Superior temporal gyrus (tissue), 1 donor: ENCODE measurements around the gene DYRK1A.

ENCODE experiments used
- DNase-seq: peaks from one replicate; pipeline ENCODE4 v3.0.0-alpha.2; 2016; ENCODE audit errors: extremely low spot score

DYRK1A gene

DNA sequence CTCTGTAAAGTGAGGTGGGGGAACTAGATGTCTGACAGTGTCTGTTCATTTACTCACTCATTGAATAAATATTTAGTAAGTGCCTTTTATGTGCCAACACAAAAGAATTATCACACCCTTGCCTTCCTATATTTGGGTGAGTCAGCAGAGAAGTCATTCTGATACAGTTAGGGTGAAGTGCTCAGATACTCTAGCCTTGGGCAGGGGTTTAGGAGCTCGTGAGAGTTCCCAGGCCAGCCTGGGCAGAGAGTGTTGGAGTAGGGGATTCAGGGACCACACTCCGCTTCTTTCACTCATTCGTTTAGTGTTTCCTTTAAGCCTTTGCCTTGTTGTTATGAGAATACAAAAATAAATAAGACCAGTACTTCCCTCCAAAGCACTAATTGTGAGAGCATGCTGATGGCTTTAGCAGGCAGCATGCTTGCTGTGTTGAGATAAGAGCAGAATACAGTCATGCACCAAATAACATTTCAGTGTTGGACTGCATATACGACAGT is 83.9 kb downstream of the DYRK1A start:
- DNase-seq = no peak

DNA sequence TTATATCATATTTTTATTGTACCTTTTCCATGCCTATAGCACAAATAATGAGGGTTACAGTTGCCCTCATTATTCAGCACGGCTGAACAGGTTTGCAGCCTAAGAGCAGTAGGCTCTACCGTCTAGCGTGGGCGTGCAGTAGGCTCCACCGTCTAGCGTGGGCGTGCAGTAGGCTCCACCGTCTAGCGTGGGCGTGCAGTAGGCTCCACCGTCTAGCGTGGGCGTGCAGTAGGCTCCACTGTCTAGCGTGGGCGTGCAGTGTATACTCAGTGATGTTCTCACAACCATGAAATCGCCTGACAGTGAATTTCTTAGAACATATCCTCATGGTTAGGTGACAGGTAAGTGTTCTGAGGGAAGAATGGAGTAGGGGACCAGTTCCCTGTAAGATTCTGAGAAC is 84.9 kb downstream of the DYRK1A start:
- DNase-seq = no peak

DNA sequence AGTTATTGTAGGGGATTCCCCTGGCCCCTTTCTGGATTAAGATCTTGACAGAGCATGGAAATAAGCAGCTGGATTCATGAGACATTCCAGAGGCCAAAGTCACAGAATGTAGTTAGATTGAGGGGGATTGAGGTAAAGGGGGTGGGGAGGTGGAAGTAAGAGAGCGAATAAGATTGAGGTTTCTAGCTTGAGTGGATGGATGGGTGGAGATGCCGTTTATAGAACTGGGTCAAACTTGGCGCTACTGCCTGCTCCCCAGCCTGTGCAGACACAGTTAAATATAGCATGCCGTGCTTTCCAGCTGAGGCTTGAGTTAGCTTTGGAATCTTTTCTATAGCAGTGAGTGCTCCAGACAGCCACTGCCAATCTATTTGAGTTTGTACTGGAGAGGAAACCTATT is 85.7 kb downstream of the DYRK1A start:
- peak; percentile 54 for DNase-seq

DNA sequence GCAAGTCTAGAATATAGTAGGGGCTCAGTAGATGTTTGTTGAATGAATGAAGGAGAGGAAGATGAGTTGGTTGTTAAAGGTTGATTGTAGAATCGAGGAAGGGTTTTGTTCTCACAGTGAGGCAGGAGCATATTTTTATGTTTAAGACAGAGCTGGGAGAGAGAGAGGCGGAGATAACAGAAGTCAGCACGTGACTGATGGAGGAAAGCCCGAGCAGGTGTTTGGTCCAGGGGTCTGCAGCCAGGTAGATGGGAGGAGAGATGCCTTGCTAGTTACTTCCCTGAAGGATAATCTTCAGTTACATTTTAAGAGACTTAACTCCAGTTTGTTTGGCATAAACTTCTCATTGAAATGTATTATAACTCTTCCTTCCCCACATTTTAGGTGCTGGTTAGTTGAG is 86.8 kb downstream of the DYRK1A start:
- DNase-seq = no peak

GRCh38 chr21:37454869-37455503 is 88.4 kb downstream of the DYRK1A start:
- no peak for DNase-seq

DNA sequence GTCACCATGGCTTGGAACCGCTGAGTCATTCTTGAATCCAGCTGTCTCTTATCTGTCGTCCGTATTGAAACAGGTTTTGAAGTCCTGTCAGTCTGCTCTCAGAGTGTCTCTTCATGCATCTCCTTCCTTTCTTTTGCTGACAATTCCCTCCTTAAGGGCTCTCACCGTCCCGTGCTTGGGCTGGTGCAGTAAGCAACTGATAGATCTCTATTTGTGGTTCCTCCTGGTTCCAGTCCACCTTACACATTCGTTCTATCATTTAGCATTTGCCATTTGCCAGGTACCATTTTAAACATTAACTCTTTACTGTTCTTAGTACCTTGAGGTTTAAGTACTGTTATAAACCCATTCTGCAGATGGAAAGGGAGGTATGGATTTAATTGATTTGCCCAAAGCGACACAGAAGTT is 88.9 kb downstream of the DYRK1A start:
- no peak for DNase-seq

DNA sequence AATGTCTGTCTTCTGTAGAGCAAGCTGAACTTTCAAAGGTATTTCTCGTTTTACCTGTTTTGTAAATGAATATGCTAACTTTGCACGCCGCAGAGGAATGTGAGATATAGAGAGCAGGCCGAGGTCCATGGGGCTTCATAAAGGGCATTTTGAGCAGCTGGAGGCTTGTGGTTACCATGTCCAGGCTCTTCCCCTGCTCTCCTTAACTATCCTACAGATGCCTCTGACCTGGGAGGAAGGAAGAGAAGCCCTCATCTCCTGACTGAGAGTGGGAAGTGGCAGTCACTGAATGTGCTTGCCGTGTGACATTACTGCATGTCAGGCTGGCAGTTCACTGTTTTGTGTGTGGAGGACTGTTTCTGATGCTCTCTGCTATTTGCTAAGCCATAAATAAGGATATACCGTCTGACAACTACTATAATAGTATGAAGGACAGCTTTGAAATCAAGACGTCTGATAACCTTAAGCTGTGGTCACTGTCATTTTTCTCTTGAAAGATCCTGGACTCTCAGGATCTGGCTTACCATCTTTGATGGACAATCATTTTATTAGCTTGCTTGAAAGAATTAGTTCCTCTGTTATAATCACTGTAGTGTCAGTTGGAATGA is 92.2 kb downstream of the DYRK1A start:
- DNase-seq = no peak

DNA sequence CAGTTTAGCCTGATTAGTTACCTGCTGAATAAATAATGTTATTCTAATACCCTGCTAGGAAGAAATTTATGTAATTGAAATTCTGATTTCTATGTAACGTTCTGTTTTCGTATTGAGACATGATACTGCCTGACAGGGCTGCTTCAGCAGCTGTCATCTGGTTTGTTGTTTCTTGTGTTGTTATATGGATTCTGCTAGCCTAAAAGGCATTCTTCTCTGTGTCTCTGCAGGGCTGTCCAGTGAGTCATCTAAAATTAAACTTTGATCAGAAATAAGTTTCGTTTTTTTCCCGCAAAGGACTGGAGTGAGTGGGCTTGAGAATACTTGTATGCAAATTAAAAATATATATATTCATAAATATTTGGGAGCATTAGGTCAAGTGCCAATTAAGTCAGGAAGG is 93.0 kb downstream of the DYRK1A start:
- no peak for DNase-seq

GRCh38 chr21:37460196-37460595 is 93.6 kb downstream of the DYRK1A start:
- no peak for DNase-seq

GRCh38 chr21:37461479-37461878 is 94.9 kb downstream of the DYRK1A start:
- no peak for DNase-seq

GRCh38 chr21:37462087-37462861 is 95.7 kb downstream of the DYRK1A start:
- DNase-seq = no peak

DNA sequence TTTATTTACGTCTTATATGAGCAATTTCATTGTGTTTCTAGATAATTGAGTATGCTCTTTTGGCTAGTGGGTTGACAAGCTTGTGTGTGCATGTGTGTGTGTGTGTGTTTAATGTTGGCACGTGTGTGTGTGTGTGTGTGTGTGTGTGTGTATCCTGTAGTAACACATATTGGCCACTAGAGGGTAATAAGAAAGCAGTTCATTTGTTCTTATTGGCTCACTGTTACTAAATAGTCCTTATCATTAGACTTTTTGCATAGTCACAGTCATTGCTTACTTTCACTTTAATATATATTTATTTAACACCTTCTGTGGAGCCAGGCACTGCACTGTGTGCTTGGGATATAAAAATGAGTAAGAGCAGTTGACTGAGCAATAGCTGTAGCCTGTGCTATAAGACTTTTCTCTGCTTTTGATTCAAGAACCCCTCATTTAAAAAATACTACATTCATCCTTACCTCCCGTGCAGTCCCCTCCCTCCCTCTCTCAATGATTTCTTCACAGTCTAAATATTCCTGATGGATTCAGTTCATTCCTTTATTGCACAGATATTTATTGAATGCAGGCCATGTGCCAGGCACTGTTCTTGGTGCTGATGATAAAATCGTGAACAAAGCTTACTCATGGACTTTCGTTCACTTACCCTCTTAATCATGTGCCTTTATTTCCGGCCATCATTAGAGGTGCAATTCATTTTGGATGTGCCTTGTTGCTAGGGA is 96.7 kb downstream of the DYRK1A start:
- no peak for DNase-seq

DNA sequence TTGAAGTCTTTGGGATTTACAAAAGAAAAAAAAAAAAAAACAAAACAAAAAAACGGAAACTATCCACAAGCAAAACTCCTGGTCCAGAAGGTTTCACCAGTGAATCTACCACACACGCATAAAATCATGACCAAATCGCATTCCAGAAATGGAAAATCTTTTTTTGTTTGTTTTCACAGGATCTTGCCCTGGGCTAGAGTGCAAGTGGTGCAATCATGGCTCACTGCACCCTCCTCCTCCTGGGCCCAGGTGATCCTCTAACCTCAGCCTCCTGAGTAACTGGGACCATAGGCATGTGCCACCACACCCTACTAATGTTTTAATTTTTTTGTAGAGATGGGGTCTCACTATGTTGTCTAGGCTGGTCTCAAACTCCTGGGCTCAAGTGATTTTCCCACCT is 100.5 kb downstream of the DYRK1A start:
- no peak for DNase-seq

DNA sequence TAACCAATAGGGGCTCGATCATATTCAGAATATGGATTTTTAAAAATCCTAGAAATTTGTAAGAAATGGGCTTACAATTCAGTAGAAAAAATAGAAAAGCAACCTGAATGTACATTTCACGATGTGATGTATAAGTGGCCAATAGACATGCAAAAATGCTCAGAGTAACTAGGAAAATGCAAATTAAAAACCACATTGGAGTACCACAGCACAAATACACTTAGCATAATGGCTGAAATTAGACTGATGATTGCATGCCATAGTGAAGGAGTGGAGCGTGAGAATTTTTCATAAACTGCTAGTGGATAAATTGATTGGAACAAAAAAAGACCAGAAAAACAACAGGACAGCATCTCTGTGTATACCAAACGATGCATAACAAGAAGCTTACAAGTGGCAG is 102.3 kb downstream of the DYRK1A start:
- DNase-seq = no peak

DNA sequence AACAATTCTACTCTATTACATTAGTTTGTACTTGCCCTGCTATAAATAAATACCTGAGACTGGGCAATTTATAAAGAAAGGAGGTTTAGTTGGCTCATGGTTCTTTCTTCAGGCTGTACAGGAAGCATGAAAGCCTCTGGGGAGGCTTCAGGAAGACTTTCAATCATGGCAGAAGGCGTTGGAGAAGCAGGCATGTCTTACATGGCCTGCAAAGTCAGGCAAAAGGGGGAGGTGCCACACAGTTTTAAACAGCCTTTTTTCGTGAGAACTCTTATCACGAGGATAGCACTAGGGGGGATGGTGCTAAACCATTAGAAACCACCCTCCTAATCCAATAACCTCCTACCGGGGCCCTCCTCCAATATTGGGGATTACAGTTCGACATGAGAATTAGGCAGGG is 102.9 kb downstream of the DYRK1A start:
- no peak for DNase-seq

- no peak for DNase-seq
These were observed 106.0 kb downstream of the DYRK1A start for GRCh38 chr21:37472581-37472980.

DNA sequence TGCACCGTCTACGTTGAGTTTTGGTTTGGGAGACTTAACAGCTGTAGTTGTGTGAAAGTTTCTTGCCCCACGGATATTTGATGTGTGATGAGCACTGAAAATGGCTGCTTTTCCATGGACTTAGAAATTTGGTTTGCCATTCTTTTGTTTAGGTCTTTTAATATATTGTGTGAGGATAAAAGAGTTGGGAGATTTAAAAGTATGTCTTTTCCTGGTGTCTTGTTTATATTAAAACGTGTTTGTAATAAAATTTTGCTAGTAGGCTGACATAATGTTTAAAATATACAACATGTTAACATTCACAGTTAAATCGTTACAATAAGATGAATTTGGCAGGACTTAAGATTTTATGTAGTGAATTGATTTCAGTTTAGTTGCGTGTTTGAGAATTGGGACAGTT is 106.9 kb downstream of the DYRK1A start:
- no peak for DNase-seq

DNA sequence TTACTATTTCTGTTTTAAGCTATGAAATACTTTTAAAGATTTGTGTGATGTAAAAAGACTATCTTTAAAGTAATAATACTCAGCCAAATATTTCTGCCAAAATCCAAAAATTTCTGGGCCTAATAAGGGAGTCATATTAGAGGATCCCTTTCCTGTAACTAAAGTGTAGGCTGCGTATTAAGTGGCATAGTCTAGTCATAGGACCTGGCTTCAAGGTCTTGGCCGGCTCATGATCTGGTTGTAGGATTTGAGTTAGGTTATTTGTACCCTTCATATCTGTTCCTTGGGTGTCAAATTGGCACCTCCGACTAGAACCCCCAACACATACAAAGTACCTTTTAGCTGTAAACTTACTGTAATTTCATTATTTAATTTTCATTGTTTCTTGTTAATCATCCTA is 107.8 kb downstream of the DYRK1A start:
- DNase-seq = no peak

GRCh38 chr21:37475186-37475868 is 108.8 kb downstream of the DYRK1A start:
- DNase-seq = no peak

DNA sequence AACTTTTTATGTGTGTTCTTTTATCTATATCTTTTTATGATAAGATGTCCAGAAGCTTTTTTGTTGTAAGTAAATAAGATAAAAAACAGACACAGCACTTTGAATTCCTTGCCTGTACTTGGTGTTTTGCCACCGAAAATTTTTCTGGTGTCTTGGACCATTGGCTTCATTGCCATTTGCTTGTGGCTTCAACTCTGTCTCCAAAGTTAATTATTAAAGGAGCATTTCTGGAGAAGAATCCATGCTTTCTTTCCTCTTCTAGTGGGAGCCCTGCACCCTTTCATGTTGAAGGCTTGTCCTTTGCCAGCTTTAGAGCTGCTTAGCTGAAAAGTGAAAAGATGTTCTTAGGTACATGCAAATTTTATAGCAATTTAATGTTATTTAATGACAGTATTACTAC is 112.2 kb downstream of the DYRK1A start:
- DNase-seq = no peak

- no peak for DNase-seq
These were observed 117.2 kb downstream of the DYRK1A start for GRCh38 chr21:37483776-37484175.
